HG03095 (cell line): Measurements from ENCODE around the gene GUK1.

ENCODE experiments used
- ATAC-seq: cut with Tn5 transposase; IDR thresholded peaks from one replicate; pipeline ENCODE4 v1.9.1; 2021; ENCODE audit warnings: moderate library complexity; ENCODE audit not compliant: unreplicated experiment

Gene GUK1

GRCh38 chr1:228148935-228149405 is 8.9 kb downstream of the GUK1 start:
- ATAC-seq: no peak

- no peak for ATAC-seq
These were observed 9.5 kb downstream of the GUK1 start, which contains the start of gene GJC2 for GRCh38 chr1:228149406-228150119. TSS of gene GJC2 (plus strand) at chr1:228149930. CDS start at chr1:228157759, 7,829 bp downstream.

GRCh38 chr1:228150120-228150460 is 10.0 kb downstream of the GUK1 start:
- ATAC-seq: no peak

GRCh38 chr1:228150461-228151179 is 10.5 kb downstream of the GUK1 start:
- ATAC-seq: no peak

GRCh38 chr1:228151180-228151925 is 11.3 kb downstream of the GUK1 start:
- ATAC-seq: no peak

GRCh38 chr1:228152097-228152917 is 12.2 kb downstream of the GUK1 start:
- ATAC-seq: no peak

- no peak for ATAC-seq
These were observed 12.8 kb downstream of the GUK1 start for GRCh38 chr1:228152918-228153258.

- ATAC-seq: no peak
These were observed 14.1 kb downstream of the GUK1 start for GRCh38 chr1:228154021-228154669.

GRCh38 chr1:228154670-228155571 is 14.8 kb downstream of the GUK1 start:
- ATAC-seq: no peak

- ATAC-seq: no peak
These were observed 15.8 kb downstream of the GUK1 start for GRCh38 chr1:228155596-228156514.

- no peak for ATAC-seq
These were observed 16.4 kb downstream of the GUK1 start for GRCh38 chr1:228156515-228156881.

- no peak for ATAC-seq
These were observed 17.1 kb downstream of the GUK1 start for GRCh38 chr1:228156941-228157728.

- ATAC-seq: no peak
These were observed 17.6 kb downstream of the GUK1 start for GRCh38 chr1:228157729-228158126.

- no peak for ATAC-seq
These were observed 18.3 kb downstream of the GUK1 start for GRCh38 chr1:228158151-228159007.

- ATAC-seq: no peak
These were observed 19.1 kb downstream of the GUK1 start for GRCh38 chr1:228159008-228159665.

GRCh38 chr1:228160201-228160761 is 20.2 kb downstream of the GUK1 start:
- ATAC-seq: no peak
